Nephron progenitor cell (in vitro differentiated cells): ENCODE results near the gene SLC8A1.

Experiments used
- DNase-seq: peaks from one replicate; pipeline ENCODE4 v3.0.0; 2021
- H3K27ac Mint-ChIP-seq: 2 replicates; pipeline ENCODE4 v1.8.0; 2021; ENCODE audit warnings: mild to moderate bottlenecking, moderate library complexity, mixed read lengths
- H3K27me3 Mint-ChIP-seq: 2 replicates; pipeline ENCODE4 v1.8.0; 2021; ENCODE audit warnings: mild to moderate bottlenecking, low read depth, mixed read lengths; ENCODE audit not compliant: poor library complexity
- H3K36me3 Mint-ChIP-seq: 2 replicates; pipeline ENCODE4 v1.8.0; 2021; ENCODE audit warnings: low read depth, mixed read lengths
- H3K4me1 Mint-ChIP-seq: 2 replicates; pipeline ENCODE4 v1.8.0; 2021; ENCODE audit warnings: mixed read lengths
- H3K4me3 Mint-ChIP-seq: 2 replicates; pipeline ENCODE4 v1.8.0; 2021; ENCODE audit warnings: mild to moderate bottlenecking, moderate library complexity, mixed read lengths
- H3K9me3 Mint-ChIP-seq: 2 replicates; pipeline ENCODE4 v1.8.0; 2021; ENCODE audit warnings: mild to moderate bottlenecking, moderate library complexity, mixed read lengths
- CTCF ChIP-seq: fragments of 200-600 bp; sonication (generic); IDR thresholded peaks from 2 replicates; pipeline ENCODE4 v1.5.0; 2021; ENCODE audit warnings: antibody characterized with exemption

Gene SLC8A1

GRCh38 chr2:40321822-40322221 lies 130.1 kb downstream of the SLC8A1 start:
- Mint-ChIP-seq H3K27ac (no peak overlapping the region), H3K4me3 (no peak overlapping the region), H3K9me3 (no peaks in the 10 kb centered on the region), H3K36me3 (no peaks in the 10 kb centered on the region), H3K4me1 (peaks cover 7% of the 10 kb centered on the region), H3K27me3 (peaks cover 3% of the 10 kb centered on the region)
- TF ChIP-seq CTCF, result no peak
- no peak for DNase-seq

GRCh38 chr2:40321016-40321623 lies 130.8 kb downstream of the SLC8A1 start:
- Mint-ChIP-seq H3K27ac (no peak overlapping the region), H3K9me3 (no peaks in the 10 kb centered on the region), H3K36me3 (no peaks in the 10 kb centered on the region), H3K4me3 (no peak overlapping the region), H3K4me1 (peaks cover 7% of the 10 kb centered on the region), H3K27me3 (peaks cover 3% of the 10 kb centered on the region)
- no peak for DNase-seq
- no peak for TF ChIP-seq CTCF

- DNase-seq, result no peak
- H3K36me3 Mint-ChIP-seq, result no peaks in the 10 kb centered on the region
- no peak overlapping the region for H3K27ac Mint-ChIP-seq
- H3K4me3 Mint-ChIP-seq, result no peak overlapping the region
- no peaks in the 10 kb centered on the region for H3K4me1 Mint-ChIP-seq
- H3K9me3 Mint-ChIP-seq, result peaks cover 11% of the 10 kb centered on the region
- H3K27me3 Mint-ChIP-seq, result no peaks in the 10 kb centered on the region
- no peak for TF ChIP-seq CTCF
These were observed 133.0 kb downstream of the SLC8A1 start for GRCh38 chr2:40318921-40319320.

- Mint-ChIP-seq H3K4me1 (no peaks in the 10 kb centered on the region), H3K4me3 (no peak overlapping the region), H3K9me3 (peaks cover 17% of the 10 kb centered on the region), H3K27me3 (no peaks in the 10 kb centered on the region), H3K36me3 (no peaks in the 10 kb centered on the region), H3K27ac (no peak overlapping the region)
- TF ChIP-seq CTCF, result no peak
- no peak for DNase-seq
These were observed 134.1 kb downstream of the SLC8A1 start for GRCh38 chr2:40317761-40318160.

GRCh38 chr2:40317046-40317445 lies 134.8 kb downstream of the SLC8A1 start:
- Mint-ChIP-seq H3K27ac (no peak overlapping the region), H3K4me3 (no peak overlapping the region), H3K4me1 (no peaks in the 10 kb centered on the region), H3K36me3 (no peaks in the 10 kb centered on the region), H3K27me3 (no peaks in the 10 kb centered on the region), H3K9me3 (peaks cover 17% of the 10 kb centered on the region)
- TF ChIP-seq CTCF, result no peak
- DNase-seq, result no peak

GRCh38 chr2:40316620-40317019 lies 135.3 kb downstream of the SLC8A1 start:
- no peak for TF ChIP-seq CTCF
- H3K4me1 Mint-ChIP-seq, result no peaks in the 10 kb centered on the region
- H3K36me3 Mint-ChIP-seq, result no peaks in the 10 kb centered on the region

More at GRCh38 chr2:40316620-40317019, 135.3 kb downstream of the SLC8A1 start:
- H3K4me3 Mint-ChIP-seq, result no peak overlapping the region
- H3K27me3 Mint-ChIP-seq, result no peaks in the 10 kb centered on the region
- peaks cover 17% of the 10 kb centered on the region for H3K9me3 Mint-ChIP-seq
- no peak overlapping the region for H3K27ac Mint-ChIP-seq
- DNase-seq, result no peak
